Measurements from ENCODE around the gene RSPO3. TPM values are rescaled to one million over a fixed set of nuclear protein-coding genes. Genes with fewer than 3 reads are reported as not detected.
"Not testable (repeated sequence)": the region's sequence is repeated elsewhere in the genome, so short reads cannot be mapped to it uniquely, and the experiment has no call there.

Gene RSPO3
- total and polyA plus RNA-seq, 5 experiments from 2014 or later = not detected

DNA sequence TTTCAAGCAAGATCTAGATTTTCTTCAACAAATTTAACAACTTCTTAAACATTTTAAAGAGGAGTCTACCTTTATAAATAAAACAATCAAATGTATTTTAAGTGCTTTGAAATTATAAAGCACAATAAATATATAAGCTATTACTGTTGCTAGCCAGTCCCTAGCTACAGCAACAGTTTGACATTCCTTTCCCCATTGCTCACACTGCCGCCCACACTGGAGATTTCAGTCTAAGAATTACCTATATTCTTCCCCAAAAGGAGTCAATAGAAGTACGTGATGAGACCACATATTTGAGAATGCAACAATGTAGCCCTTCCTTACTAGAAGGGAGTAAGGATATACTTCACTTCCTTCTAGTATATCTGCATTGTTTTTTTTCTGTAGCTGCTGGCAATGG, 82.8 kb downstream of the RSPO3 start:
- POLR2A ChIA-PET = no interaction called here
- Mint-ChIP-seq H3K27ac (no peak overlapping the region), H3K9me3 (no peaks in the 10 kb centered on the region), H3K36me3 (no peaks in the 10 kb centered on the region), H3K4me3 (no peak overlapping the region), H3K4me1 (no peaks in the 10 kb centered on the region), H3K27me3 (peaks cover 5 to 23% (median 19%) of the 10 kb centered on the region in 5 donors)
- DNase-seq (no peak), ATAC-seq (no peak)

DNA sequence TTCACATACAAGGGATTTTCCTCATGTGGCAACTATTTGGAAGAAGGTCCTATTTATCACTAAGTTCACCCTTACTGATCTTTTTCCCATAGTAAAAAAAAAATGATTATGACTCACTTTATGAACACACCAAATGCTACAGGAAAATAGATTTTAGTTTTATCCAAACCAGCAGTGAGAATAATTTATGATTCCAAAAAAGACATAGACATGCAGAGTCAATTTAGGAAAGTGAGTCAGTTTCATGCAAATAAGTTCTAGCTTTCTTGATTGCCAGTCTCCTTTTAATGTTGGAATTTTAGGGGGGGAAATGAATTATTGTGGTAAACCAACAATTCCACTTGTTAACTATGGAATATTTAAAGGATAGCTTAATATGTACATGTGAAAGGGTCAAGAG, 84.2 kb downstream of the RSPO3 start:
- DNase-seq (no peak), ATAC-seq (no peak)
- Mint-ChIP-seq H3K4me3 (no peak overlapping the region), H3K27me3 (peaks cover 9 to 26% (median 22%) of the 10 kb centered on the region in 5 donors), H3K9me3 (no peaks in the 10 kb centered on the region), H3K27ac (no peak overlapping the region), H3K36me3 (no peaks in the 10 kb centered on the region), H3K4me1 (no peaks in the 10 kb centered on the region)
- POLR2A ChIA-PET = no interaction called here

DNA sequence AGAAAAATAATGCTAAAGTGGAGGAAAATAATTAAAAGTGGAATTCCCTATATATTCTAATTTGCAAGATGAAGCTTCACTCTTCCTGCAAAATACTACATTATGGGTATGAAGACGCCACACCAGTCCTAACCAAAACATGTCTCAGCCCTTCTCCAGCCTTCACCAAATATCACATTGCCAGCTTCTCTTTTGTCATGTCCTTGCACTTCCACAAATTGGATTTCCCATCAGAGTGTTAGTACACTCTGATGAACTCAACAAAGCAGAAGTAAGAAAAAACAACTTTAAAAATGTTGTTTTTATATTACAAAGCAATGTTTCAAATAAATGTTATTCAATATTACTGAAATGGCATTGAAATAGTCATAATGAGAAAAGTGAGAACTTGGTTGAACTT, 85.8 kb downstream of the RSPO3 start:
- Mint-ChIP-seq H3K27ac (no peak overlapping the region), H3K9me3 (no peaks in the 10 kb centered on the region), H3K27me3 (peaks cover 17 to 37% (median 34%) of the 10 kb centered on the region in 5 donors), H3K36me3 (no peaks in the 10 kb centered on the region), H3K4me3 (no peak overlapping the region), H3K4me1 (no peaks in the 10 kb centered on the region)
- ATAC-seq (no peak), DNase-seq (no peak)
- POLR2A ChIA-PET = no interaction called here

- Mint-ChIP-seq H3K27me3 (peaks cover 17 to 37% (median 33%) of the 10 kb centered on the region in 5 donors), H3K9me3 (no peaks in the 10 kb centered on the region), H3K4me3 (no peak overlapping the region), H3K4me1 (no peaks in the 10 kb centered on the region), H3K36me3 (no peaks in the 10 kb centered on the region), H3K27ac (no peak overlapping the region)
- POLR2A ChIA-PET = no interaction called here
- no peak for ATAC-seq
- DNase-seq = no peak
Measured at GRCh38 chr6:127205036-127205435, 86.6 kb downstream of the RSPO3 start.

GRCh38 chr6:127206531-127207095, 88.1 kb downstream of the RSPO3 start:
- POLR2A ChIA-PET = no interaction called here
- H3K9me3 Mint-ChIP-seq = no peaks in the 10 kb centered on the region

DNA sequence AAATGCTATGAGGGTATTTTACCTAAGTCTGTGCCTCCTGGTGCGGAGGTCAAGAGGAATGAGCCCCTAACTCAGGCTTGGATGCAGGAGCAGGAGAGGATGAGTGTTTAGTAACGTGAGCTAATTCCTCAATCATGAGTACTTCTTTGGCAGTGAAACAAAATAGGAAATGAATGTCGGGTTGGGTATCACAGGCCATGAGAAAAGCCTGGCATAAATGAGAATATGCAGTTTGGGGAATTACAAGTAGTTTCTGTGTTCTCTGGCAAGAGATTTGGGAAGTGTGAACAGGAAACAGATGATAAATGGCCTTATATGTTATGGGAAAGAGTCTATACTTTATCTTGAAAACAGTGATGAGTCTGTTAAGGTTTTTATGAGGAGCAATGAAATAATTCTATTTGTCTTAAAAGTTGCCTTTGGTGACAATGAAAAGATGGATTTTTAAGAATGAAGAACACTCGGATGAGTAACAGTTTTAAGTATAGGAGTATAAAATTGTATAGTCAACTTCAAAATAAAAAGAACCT, 89.2 kb downstream of the RSPO3 start:
- H3K4me1 Mint-ChIP-seq = no peaks in the 10 kb centered on the region
- peaks cover 26 to 49% (median 40%) of the 10 kb centered on the region in 5 donors for H3K27me3 Mint-ChIP-seq
- H3K27ac Mint-ChIP-seq = peak overlapping the region in 1 of 10 donors; percentile 47
- no peaks in the 10 kb centered on the region for H3K9me3 Mint-ChIP-seq
- no peaks in the 10 kb centered on the region for H3K36me3 Mint-ChIP-seq
- POLR2A ChIA-PET = no interaction called here
- ATAC-seq (no peak), DNase-seq (no peak)
- H3K4me3 Mint-ChIP-seq = no peak overlapping the region

More at GRCh38 chr6:127206531-127207095, 88.1 kb downstream of the RSPO3 start:
- no peak for DNase-seq
- H3K4me1 Mint-ChIP-seq = no peaks in the 10 kb centered on the region
- no peak for ATAC-seq
- peaks cover 19 to 47% (median 38%) of the 10 kb centered on the region in 5 donors for H3K27me3 Mint-ChIP-seq
- H3K4me3 Mint-ChIP-seq = no peak overlapping the region
- no peak overlapping the region for H3K27ac Mint-ChIP-seq
- H3K36me3 Mint-ChIP-seq = no peaks in the 10 kb centered on the region

DNA sequence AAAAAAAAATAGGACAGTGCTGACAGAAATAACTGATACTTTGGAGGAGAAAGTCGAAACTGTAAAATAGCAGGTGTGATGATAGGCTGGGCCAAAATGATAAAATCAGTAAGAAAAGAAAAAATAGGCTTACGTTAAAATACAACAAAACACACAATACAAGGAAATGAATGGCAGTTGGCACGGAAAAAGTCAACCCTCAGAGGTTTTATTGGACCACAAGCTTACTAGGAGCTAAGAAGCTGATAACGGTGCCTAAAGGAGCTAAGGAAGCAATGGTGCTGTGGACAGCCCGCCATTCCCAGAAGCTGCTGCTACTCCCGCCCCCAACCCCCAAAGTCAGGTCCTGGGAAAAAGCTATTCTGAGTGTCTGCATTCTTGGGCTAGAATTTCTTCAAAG, 92.3 kb downstream of the RSPO3 start:
- H3K36me3 Mint-ChIP-seq = no peaks in the 10 kb centered on the region
- no peak overlapping the region for H3K4me3 Mint-ChIP-seq
- H3K9me3 Mint-ChIP-seq = no peaks in the 10 kb centered on the region
- H3K4me1 Mint-ChIP-seq = no peaks in the 10 kb centered on the region
- no peak for ATAC-seq
- no peak for DNase-seq
- peaks cover 22 to 44% (median 35%) of the 10 kb centered on the region in 5 donors for H3K27me3 Mint-ChIP-seq
- POLR2A ChIA-PET = no interaction called here
- H3K27ac Mint-ChIP-seq = no peak overlapping the region

DNA sequence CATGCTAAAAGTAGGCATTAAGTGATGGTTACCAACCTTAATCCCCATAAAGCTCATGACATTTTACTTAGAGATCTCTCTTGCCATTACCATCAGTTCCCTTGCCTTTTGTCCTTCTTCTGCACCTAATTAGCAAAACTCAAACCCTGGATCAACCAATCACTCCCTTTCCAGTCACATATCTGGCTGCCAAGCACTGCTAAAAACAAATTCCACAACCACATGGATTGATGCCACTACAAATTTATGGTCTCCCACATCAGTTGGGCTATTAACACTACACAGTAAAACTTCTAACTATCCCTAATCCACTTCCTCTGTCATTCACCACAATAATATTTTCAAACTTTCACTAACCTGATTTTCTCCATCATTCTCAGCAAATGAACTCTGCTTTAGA, 93.9 kb downstream of the RSPO3 start:
- Mint-ChIP-seq H3K4me1 (no peaks in the 10 kb centered on the region), H3K27me3 (peaks cover 25 to 49% (median 38%) of the 10 kb centered on the region in 5 donors), H3K9me3 (no peaks in the 10 kb centered on the region), H3K36me3 (no peaks in the 10 kb centered on the region), H3K4me3 (no peak overlapping the region), H3K27ac (no peak overlapping the region)
- no peak for ATAC-seq
- POLR2A ChIA-PET = no interaction called here
- DNase-seq = no peak

DNA sequence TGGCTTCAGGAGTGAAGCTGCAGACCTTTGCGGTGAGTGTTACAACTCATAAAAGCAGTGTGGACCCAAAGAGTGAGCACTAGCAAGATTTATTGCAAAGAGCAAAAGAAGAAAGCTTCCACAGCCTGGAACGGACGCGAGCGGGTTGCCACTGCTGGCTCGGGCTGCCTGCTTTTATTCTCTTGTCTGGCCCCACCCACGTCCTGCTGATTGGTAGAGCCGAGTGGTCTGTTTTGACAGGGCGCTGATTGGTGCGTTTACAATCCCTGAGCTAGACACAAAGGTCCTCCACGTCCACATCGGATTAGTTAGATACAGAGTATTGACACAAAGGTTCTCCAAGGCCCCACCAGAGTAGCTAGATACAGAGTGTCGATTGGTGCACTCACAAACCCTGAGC, 95.6 kb downstream of the RSPO3 start:
- DNase-seq, H3K27ac Mint-ChIP-seq, H3K4me3 Mint-ChIP-seq, POLR2A ChIA-PET, H3K4me1 Mint-ChIP-seq, ATAC-seq, H3K36me3 Mint-ChIP-seq, H3K9me3 Mint-ChIP-seq: not testable (repeated sequence)
- peaks cover 13 to 32% (median 24%) of the 10 kb centered on the region in 5 donors for H3K27me3 Mint-ChIP-seq

DNA sequence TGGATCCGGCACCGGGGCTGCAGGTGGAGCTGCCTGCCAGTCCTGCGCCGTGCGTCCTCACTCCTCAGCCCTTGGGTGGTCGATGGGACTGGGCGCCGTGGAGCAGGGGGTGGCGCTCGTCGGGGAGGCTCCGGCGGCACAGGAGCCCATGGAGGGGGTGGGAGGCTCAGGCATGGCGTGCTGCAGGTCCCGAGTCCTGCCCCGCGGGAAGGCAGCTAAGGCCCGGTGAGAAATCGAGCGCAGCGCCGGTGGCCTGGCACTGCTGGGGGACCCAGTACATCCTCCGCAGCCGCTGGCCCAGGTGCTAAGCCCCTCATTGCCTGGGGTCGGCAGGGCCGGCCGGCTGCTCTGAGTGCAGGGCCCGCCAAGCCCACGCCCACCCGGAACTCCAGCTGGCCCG, 96.1 kb downstream of the RSPO3 start:
- H3K27ac Mint-ChIP-seq, POLR2A ChIA-PET, DNase-seq, H3K4me1 Mint-ChIP-seq, ATAC-seq, H3K36me3 Mint-ChIP-seq, H3K9me3 Mint-ChIP-seq, H3K4me3 Mint-ChIP-seq: not testable (repeated sequence)
- H3K27me3 Mint-ChIP-seq = peaks cover 16 to 37% (median 27%) of the 10 kb centered on the region in 5 donors

DNA sequence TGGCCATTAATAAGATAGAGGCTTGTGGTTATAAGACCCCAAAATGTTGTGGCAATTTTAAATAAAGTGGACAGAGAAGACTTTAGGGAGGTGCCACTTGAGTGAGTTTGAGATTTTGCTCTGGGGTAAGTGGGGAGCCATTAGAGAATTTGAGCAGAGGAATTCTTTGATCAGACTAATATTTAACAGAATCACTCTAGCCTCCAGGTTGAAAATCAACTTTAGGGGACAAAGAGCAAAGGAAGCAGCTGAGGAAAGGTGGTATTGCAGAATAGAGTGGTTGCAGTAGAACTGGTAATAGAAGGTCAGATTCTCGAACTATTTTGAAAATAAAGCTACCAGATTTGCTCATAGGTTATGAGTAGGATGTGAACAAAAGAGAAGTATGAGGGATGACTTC, 97.5 kb downstream of the RSPO3 start:
- DNase-seq = no peak
- no peaks in the 10 kb centered on the region for H3K4me1 Mint-ChIP-seq
- no peak overlapping the region for H3K4me3 Mint-ChIP-seq
- no peak for ATAC-seq
- POLR2A ChIA-PET = no interaction called here
- H3K27me3 Mint-ChIP-seq = peaks cover 17 to 45% (median 32%) of the 10 kb centered on the region in 5 donors
- no peaks in the 10 kb centered on the region for H3K36me3 Mint-ChIP-seq
- H3K27ac Mint-ChIP-seq = no peak overlapping the region
- H3K9me3 Mint-ChIP-seq = no peaks in the 10 kb centered on the region

- Mint-ChIP-seq H3K9me3 (no peaks in the 10 kb centered on the region), H3K27ac (no peak overlapping the region), H3K36me3 (no peaks in the 10 kb centered on the region), H3K4me3 (no peak overlapping the region), H3K4me1 (no peaks in the 10 kb centered on the region), H3K27me3 (peaks cover 16 to 42% (median 24%) of the 10 kb centered on the region in 5 donors)
- DNase-seq (no peak), ATAC-seq (no peak)
- POLR2A ChIA-PET = no interaction called here
Measured at GRCh38 chr6:127216810-127217789, 98.6 kb downstream of the RSPO3 start.

DNA sequence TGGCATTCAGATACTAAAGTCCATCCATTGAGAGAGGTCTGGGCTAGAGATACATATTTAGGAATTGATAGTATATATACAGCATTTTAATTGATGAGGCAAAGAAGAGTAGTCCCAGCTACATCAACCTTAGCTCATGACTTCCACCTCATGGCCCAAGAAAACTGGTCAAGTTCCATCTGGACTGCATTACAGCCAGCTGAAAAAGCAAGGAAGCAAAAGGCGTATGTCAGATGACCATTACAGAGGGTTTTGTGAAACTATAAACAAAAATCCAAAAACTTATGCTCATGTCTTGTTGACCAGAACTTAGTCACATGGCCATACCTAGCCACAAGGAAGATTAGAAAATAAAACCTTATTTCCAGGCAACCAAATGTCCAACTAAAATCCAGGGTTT, 101.4 kb downstream of the RSPO3 start:
- H3K4me1 Mint-ChIP-seq = no peaks in the 10 kb centered on the region
- H3K4me3 Mint-ChIP-seq = no peak overlapping the region
- DNase-seq = no peak
- POLR2A ChIA-PET = no interaction called here
- ATAC-seq = no peak
- H3K36me3 Mint-ChIP-seq = no peaks in the 10 kb centered on the region
- no peak overlapping the region for H3K27ac Mint-ChIP-seq
- no peaks in the 10 kb centered on the region for H3K9me3 Mint-ChIP-seq
- peaks cover 20 to 35% (median 22%) of the 10 kb centered on the region in 5 donors for H3K27me3 Mint-ChIP-seq
